WTC11 (cell line): ENCODE data around the gene OR2V2.

Experiments
- ATF1 ChIP-seq: sonication (generic); formaldehyde crosslinking; IDR thresholded peaks from 2 replicates; pipeline ENCODE4 v1.8.1; 2023; ENCODE audit warnings: mild to moderate bottlenecking, moderate library complexity, missing genetic modification reagents
- FOXJ3 ChIP-seq: sonication (generic); formaldehyde crosslinking; IDR thresholded peaks from 2 replicates; pipeline ENCODE4 v1.9.0; 2021; ENCODE audit warnings: missing genetic modification reagents, mild to moderate bottlenecking, borderline replicate concordance
- GABPB1 ChIP-seq: sonication (generic); formaldehyde crosslinking; IDR thresholded peaks from 2 replicates; pipeline ENCODE4 v1.8.1; 2023; ENCODE audit warnings: mild to moderate bottlenecking, missing genetic modification reagents
- TF ChIP-seq, protein P1 (sequence below): fragments of 200-600 bp; IDR thresholded peaks from 2 replicates; pipeline ENCODE4 v1.8.0; 2022; ENCODE audit warnings: antibody characterized with exemption
- TF ChIP-seq, protein P2 (sequence below): sonication (generic); formaldehyde crosslinking; conservative IDR thresholded peaks from 2 replicates; pipeline ENCODE4 v1.8.1; 2022; ENCODE audit warnings: mild to moderate bottlenecking, missing genetic modification reagents
- TF ChIP-seq, protein P3 (sequence below): sonication (generic); formaldehyde crosslinking; IDR thresholded peaks from 2 replicates; pipeline ENCODE4 v1.8.1; 2022; ENCODE audit warnings: low read depth, missing genetic modification reagents, borderline replicate concordance

DNA sequence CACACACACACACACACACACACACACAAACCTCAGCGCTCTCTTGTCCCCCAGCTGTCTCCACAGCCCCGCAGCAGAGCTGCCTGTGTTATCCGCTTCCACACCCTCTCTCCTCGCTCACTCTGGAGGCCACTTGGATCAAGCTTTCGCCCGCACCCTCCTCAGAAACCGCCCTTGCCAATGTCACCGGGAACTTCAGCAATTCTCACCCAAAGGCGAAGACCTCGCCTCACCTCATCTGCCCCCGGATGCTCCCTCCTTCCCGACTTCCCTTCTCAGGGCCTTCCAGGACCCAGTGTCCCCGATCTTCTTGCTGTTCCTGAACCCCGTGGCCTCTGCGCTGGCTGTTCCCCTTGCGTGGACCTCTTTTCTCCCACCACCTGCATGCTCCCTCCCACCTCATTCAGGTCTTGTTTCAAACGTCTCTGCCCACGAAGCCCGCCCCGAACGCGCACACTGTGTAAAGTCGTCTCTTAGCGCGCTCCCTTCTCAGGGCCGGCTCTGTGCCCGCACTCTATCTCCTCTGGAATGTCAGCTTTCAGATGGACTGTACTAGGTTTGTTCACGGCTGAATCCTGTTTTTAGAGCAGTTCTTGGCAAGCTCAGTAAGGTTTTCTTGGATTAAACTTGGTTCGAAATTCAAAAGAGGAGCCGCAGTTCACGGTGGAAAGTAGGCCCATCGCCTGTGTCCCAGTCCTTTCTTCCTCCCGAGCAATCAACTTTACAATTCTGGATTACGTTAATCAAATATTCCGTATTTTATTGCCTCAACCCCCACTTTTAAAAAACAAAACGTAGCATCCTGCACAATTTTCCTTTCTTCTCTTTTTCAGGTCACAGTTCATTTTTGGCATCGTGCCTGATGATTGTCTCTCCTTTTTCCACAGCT, 58.6 kb downstream of the OR2V2 start:
- TF ChIP-seq, protein P1, sequence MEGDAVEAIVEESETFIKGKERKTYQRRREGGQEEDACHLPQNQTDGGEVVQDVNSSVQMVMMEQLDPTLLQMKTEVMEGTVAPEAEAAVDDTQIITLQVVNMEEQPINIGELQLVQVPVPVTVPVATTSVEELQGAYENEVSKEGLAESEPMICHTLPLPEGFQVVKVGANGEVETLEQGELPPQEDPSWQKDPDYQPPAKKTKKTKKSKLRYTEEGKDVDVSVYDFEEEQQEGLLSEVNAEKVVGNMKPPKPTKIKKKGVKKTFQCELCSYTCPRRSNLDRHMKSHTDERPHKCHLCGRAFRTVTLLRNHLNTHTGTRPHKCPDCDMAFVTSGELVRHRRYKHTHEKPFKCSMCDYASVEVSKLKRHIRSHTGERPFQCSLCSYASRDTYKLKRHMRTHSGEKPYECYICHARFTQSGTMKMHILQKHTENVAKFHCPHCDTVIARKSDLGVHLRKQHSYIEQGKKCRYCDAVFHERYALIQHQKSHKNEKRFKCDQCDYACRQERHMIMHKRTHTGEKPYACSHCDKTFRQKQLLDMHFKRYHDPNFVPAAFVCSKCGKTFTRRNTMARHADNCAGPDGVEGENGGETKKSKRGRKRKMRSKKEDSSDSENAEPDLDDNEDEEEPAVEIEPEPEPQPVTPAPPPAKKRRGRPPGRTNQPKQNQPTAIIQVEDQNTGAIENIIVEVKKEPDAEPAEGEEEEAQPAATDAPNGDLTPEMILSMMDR: no peak
- TF ChIP-seq, protein P2, sequence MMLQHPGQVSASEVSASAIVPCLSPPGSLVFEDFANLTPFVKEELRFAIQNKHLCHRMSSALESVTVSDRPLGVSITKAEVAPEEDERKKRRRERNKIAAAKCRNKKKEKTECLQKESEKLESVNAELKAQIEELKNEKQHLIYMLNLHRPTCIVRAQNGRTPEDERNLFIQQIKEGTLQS (CRISPR knock-in tag): no peak
- TF ChIP-seq FOXJ3 (CRISPR knock-in tag) (no peak), GABPB1 (no peak), ATF1 (CRISPR knock-in tag) (no peak)
- TF ChIP-seq, protein P3, sequence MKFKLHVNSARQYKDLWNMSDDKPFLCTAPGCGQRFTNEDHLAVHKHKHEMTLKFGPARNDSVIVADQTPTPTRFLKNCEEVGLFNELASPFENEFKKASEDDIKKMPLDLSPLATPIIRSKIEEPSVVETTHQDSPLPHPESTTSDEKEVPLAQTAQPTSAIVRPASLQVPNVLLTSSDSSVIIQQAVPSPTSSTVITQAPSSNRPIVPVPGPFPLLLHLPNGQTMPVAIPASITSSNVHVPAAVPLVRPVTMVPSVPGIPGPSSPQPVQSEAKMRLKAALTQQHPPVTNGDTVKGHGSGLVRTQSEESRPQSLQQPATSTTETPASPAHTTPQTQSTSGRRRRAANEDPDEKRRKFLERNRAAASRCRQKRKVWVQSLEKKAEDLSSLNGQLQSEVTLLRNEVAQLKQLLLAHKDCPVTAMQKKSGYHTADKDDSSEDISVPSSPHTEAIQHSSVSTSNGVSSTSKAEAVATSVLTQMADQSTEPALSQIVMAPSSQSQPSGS (CRISPR knock-in tag): no peak
